ENCODE measurements around the gene ZNF410.

DNA sequence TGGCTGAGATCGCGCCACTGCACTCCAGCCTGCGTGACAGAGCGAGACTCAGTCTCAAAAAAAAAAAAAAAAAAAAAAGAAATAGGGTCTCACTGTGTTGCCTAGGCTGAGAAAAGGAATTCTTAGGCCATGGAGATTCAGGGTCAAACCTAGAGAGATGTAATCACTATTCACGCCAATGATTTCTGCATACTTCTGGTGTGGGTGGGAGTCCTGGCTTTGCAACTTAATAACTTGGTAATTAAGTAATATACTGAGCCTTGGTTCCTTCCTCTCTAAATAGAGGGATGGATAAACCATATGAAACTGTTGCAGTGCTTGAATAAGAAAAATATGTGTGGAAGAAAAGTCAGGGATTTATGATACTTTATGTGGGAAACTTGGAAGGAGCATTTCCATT lies 2.7 kb downstream of the ZNF410 start:
- TF ChIP-seq ZNF747 (CRISPR knock-in tag; IDR thresholded peaks at IDR 0.05; ENCODE audit: borderline replicate concordance) = no peak
- TF ChIP-seq, protein P1, sequence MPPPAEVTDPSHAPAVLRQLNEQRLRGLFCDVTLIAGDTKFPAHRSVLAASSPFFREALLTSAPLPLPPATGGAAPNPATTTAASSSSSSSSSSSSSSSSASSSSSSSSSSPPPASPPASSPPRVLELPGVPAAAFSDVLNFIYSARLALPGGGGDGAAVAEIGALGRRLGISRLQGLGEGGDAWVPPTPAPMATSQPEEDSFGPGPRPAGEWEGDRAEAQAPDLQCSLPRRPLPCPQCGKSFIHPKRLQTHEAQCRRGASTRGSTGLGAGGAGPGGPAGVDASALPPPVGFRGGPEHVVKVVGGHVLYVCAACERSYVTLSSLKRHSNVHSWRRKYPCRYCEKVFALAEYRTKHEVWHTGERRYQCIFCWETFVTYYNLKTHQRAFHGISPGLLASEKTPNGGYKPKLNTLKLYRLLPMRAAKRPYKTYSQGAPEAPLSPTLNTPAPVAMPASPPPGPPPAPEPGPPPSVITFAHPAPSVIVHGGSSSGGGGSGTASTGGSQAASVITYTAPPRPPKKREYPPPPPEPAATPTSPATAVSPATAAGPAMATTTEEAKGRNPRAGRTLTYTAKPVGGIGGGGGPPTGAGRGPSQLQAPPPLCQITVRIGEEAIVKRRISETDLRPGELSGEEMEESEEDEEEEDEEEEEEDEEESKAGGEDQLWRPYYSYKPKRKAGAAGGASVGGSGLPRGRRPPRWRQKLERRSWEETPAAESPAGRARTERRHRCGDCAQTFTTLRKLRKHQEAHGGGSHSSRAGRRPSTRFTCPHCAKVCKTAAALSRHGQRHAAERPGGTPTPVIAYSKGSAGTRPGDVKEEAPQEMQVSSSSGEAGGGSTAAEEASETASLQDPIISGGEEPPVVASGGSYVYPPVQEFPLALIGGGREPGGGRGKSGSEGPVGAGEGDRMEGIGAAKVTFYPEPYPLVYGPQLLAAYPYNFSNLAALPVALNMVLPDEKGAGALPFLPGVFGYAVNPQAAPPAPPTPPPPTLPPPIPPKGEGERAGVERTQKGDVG (CRISPR knock-in tag; IDR thresholded peaks at IDR 0.05; ENCODE audit: borderline replicate concordance) = no peak
- no peak for TF ChIP-seq CHCHD3 (CRISPR knock-in tag; IDR thresholded peaks at IDR 0.05)
- TF ChIP-seq SPEN (CRISPR knock-in tag; IDR thresholded peaks at IDR 0.05; ENCODE audit: low read depth) = no peak
- TF ChIP-seq, protein P2, sequence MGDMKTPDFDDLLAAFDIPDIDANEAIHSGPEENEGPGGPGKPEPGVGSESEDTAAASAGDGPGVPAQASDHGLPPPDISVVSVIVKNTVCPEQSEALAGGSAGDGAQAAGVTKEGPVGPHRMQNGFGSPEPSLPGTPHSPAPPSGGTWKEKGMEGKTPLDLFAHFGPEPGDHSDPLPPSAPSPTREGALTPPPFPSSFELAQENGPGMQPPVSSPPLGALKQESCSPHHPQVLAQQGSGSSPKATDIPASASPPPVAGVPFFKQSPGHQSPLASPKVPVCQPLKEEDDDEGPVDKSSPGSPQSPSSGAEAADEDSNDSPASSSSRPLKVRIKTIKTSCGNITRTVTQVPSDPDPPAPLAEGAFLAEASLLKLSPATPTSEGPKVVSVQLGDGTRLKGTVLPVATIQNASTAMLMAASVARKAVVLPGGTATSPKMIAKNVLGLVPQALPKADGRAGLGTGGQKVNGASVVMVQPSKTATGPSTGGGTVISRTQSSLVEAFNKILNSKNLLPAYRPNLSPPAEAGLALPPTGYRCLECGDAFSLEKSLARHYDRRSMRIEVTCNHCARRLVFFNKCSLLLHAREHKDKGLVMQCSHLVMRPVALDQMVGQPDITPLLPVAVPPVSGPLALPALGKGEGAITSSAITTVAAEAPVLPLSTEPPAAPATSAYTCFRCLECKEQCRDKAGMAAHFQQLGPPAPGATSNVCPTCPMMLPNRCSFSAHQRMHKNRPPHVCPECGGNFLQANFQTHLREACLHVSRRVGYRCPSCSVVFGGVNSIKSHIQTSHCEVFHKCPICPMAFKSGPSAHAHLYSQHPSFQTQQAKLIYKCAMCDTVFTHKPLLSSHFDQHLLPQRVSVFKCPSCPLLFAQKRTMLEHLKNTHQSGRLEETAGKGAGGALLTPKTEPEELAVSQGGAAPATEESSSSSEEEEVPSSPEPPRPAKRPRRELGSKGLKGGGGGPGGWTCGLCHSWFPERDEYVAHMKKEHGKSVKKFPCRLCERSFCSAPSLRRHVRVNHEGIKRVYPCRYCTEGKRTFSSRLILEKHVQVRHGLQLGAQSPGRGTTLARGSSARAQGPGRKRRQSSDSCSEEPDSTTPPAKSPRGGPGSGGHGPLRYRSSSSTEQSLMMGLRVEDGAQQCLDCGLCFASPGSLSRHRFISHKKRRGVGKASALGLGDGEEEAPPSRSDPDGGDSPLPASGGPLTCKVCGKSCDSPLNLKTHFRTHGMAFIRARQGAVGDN (CRISPR knock-in tag; IDR thresholded peaks at IDR 0.05) = no peak
- no peak for TF ChIP-seq TRIM24 (CRISPR knock-in tag; IDR thresholded peaks at IDR 0.05)
- TF ChIP-seq, protein P3, sequence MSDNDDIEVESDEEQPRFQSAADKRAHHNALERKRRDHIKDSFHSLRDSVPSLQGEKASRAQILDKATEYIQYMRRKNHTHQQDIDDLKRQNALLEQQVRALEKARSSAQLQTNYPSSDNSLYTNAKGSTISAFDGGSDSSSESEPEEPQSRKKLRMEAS (IDR thresholded peaks at IDR 0.05) = no peak
- TF ChIP-seq HOXA7 (CRISPR knock-in tag; IDR thresholded peaks at IDR 0.05) = no peak

Measured in HepG2 (cell line).